B cell (primary cell): ENCODE measurements around the gene C9orf78.

ENCODE experiments used
- CTCF ChIP-seq: fragments of 200-600 bp; IDR thresholded peaks from one replicate; pipeline ENCODE4 v1.8.0; 2022; ENCODE audit warnings: antibody characterized with exemption, mild to moderate bottlenecking
- EZH2 ChIP-seq: IDR thresholded peaks from 2 replicates; pipeline ENCODE4 v1.6.1; 2012; ENCODE audit warnings: borderline replicate concordance, low read depth, mild to moderate bottlenecking, moderate library complexity, low read length; ENCODE audit not compliant: insufficient read depth, poor library complexity, severe bottlenecking

GRCh38 chr9:129849901-129850300 is 14.8 kb upstream of the C9orf78 start:
- TF ChIP-seq CTCF (no peak), EZH2 (no peak)
